ENCODE measurements around the gene TNNT3. TPM values are rescaled to one million over a fixed set of nuclear protein-coding genes. Genes with fewer than 3 reads are reported as not detected.

The TNNT3 gene
- total RNA-seq, 2 donors from 2014 or later, result 4.5 to 8.4 TPM

GRCh38 chr11:1929621-1930461 is 10.3 kb downstream of the TNNT3 start:
- Histone ChIP-seq H3K27me3 (replicated peaks; ENCODE audit: insufficient read depth) (no peaks in the 10 kb centered on the region), H3K36me3 (no peaks in the 10 kb centered on the region), H3K27ac (no peak overlapping the region), H3K4me3 (no peak overlapping the region), H3K9me3 (no peaks in the 10 kb centered on the region), H3K4me1 (replicated peaks) (no peaks in the 10 kb centered on the region)
- WGBS, result 90% methylated on average over 25 of the region's 25 CpGs
- DNase-seq (ENCODE audit: low spot score), result no peak
- intact Hi-C loops (cut with DNase I), result loop anchor here (10.0 kb wide), 2 partner anchors 225 to 235 kb away; partner anchors contain the start of gene KRTAP5-6
- TF ChIP-seq POLR2A (IDR thresholded peaks at IDR 0.05), result no peak
- no peak for TF ChIP-seq POLR2AphosphoS5 (IDR thresholded peaks at IDR 0.05)
- TF ChIP-seq CTCF (IDR thresholded peaks at IDR 0.05), result no peak

GRCh38 chr11:1930462-1930830 is 10.9 kb downstream of the TNNT3 start:
- Histone ChIP-seq H3K27ac (no peak overlapping the region), H3K9me3 (no peaks in the 10 kb centered on the region), H3K27me3 (replicated peaks; ENCODE audit: insufficient read depth) (no peaks in the 10 kb centered on the region), H3K36me3 (no peaks in the 10 kb centered on the region), H3K4me1 (replicated peaks) (no peaks in the 10 kb centered on the region), H3K4me3 (no peak overlapping the region)
- intact Hi-C loops (cut with DNase I), result no loop called here
- TF ChIP-seq POLR2A (IDR thresholded peaks at IDR 0.05), result no peak
- no peak for TF ChIP-seq CTCF (IDR thresholded peaks at IDR 0.05)
- no peak for TF ChIP-seq POLR2AphosphoS5 (IDR thresholded peaks at IDR 0.05)
- no peak for DNase-seq (ENCODE audit: low spot score)
- 85% methylated on average over 9 of the region's 9 CpGs for WGBS

GRCh38 chr11:1931341-1932104 is 12.0 kb downstream of the TNNT3 start:
- 47% methylated on average over 18 of the region's 18 CpGs for WGBS

GRCh38 chr11:1932105-1932480 is 12.6 kb downstream of the TNNT3 start:
- Histone ChIP-seq H3K27ac (no peak overlapping the region), H3K4me1 (replicated peaks) (no peaks in the 10 kb centered on the region), H3K36me3 (no peaks in the 10 kb centered on the region), H3K9me3 (no peaks in the 10 kb centered on the region), H3K4me3 (no peak overlapping the region), H3K27me3 (replicated peaks; ENCODE audit: insufficient read depth) (no peaks in the 10 kb centered on the region)
- DNase-seq (ENCODE audit: low spot score), result no peak
- WGBS, result 86% methylated on average over 11 of the region's 11 CpGs
- intact Hi-C loops (cut with DNase I), result no loop called here
- TF ChIP-seq POLR2A (IDR thresholded peaks at IDR 0.05) (no peak), CTCF (IDR thresholded peaks at IDR 0.05) (no peak), POLR2AphosphoS5 (IDR thresholded peaks at IDR 0.05) (no peak)

More at GRCh38 chr11:1931341-1932104, 12.0 kb downstream of the TNNT3 start:
- H3K9me3 ChIP-seq, result no peaks in the 10 kb centered on the region
- DNase-seq (ENCODE audit: low spot score), result no peak
- intact Hi-C loops (cut with DNase I), result no loop called here
- no peaks in the 10 kb centered on the region for H3K36me3 ChIP-seq
- no peak overlapping the region for H3K4me3 ChIP-seq
- no peaks in the 10 kb centered on the region for H3K27me3 ChIP-seq (replicated peaks; ENCODE audit: insufficient read depth)
- H3K4me1 ChIP-seq (replicated peaks), result no peaks in the 10 kb centered on the region
- no peak for TF ChIP-seq POLR2A (IDR thresholded peaks at IDR 0.05)
- no peak for TF ChIP-seq POLR2AphosphoS5 (IDR thresholded peaks at IDR 0.05)
- no peak for TF ChIP-seq CTCF (IDR thresholded peaks at IDR 0.05)
- no peak overlapping the region for H3K27ac ChIP-seq

Measured in prostate gland (tissue), 2 donors.